PC-9 (cell line): Measurements from ENCODE around the gene ABR. TPM values are rescaled to one million over a fixed set of nuclear protein-coding genes. Genes with fewer than 3 reads are reported as not detected.

Experiments used
- BruUV-seq: library from RNA; stranded (reverse); fragments of 400-500 nt; replicated peaks from 2 replicates; lab custom pipeline; 2021; lab: Mats Ljungman, UMichigan
- CTCF ChIA-PET: fragments of 300-600 bp; sonication (Branson Sonifier 250); formaldehyde crosslinking; loops from one replicate; lab custom pipeline; 2022; ENCODE audit warnings: antibody characterized with exemption; lab: Charles Lee
- POLR2A ChIA-PET: fragments of 300-600 bp; sonication (Branson Sonifier 250); formaldehyde crosslinking; loops from one replicate; lab custom pipeline; 2022; ENCODE audit warnings: antibody characterized with exemption; ENCODE audit not compliant: unreplicated experiment; lab: Charles Lee
- DNase-seq, 2 experiments: peaks; one replicate each; pipeline versions ENCODE4 v3.0.0 to v3.0.0-alpha.2; 2015 to 2022; ENCODE audit warnings: mixed read lengths in 1 of 2
- H2AFZ ChIP-seq: fragments of 200-600 bp; sonication (generic); 2 replicates; pipeline ENCODE4 v1.8.1; 2017; ENCODE audit warnings: antibody characterized with exemption
- H3F3A ChIP-seq: fragments of 200-600 bp; sonication (generic); 2 replicates; pipeline ENCODE4 v1.8.1; 2017; ENCODE audit warnings: antibody characterized with exemption, mild to moderate bottlenecking, low read depth; ENCODE audit not compliant: insufficient read depth
- H3K27ac ChIP-seq: fragments of 200-600 bp; sonication (generic); 2 replicates; pipeline ENCODE4 v1.6.1; 2016; ENCODE audit warnings: mixed run types
- H3K27me3 ChIP-seq: fragments of 200-600 bp; sonication (generic); 2 replicates; pipeline ENCODE4 v1.6.1; 2016; ENCODE audit warnings: low read depth, mixed run types; ENCODE audit not compliant: insufficient read depth
- H3K36me3 ChIP-seq: fragments of 200-600 bp; sonication (generic); 2 replicates; pipeline ENCODE4 v1.6.1; 2016; ENCODE audit warnings: low read depth, mixed run types
- H3K4me1 ChIP-seq: fragments of 200-600 bp; sonication (generic); replicated peaks from 2 replicates; pipeline ENCODE4 v1.6.1; 2016; ENCODE audit warnings: mixed run types; ENCODE audit not compliant: insufficient read depth
- H3K4me2 ChIP-seq: fragments of 200-600 bp; sonication (generic); 2 replicates; pipeline ENCODE4 v1.6.1; 2017; ENCODE audit warnings: mixed run types
- H3K4me3 ChIP-seq: fragments of 200-600 bp; sonication (generic); 2 replicates; pipeline ENCODE4 v1.6.1; 2016; ENCODE audit warnings: mixed run types
- H3K79me2 ChIP-seq: fragments of 200-600 bp; sonication (generic); 2 replicates; pipeline ENCODE4 v1.6.1; 2017; ENCODE audit warnings: low read depth, mixed run types
- H3K9me2 ChIP-seq: fragments of 200-600 bp; sonication (generic); 2 replicates; pipeline ENCODE4 v1.8.1; 2017; ENCODE audit warnings: mild to moderate bottlenecking; ENCODE audit not compliant: insufficient read depth
- H3K9me3 ChIP-seq: fragments of 200-600 bp; sonication (generic); 2 replicates; pipeline ENCODE4 v1.8.1; 2016; ENCODE audit warnings: low read depth; ENCODE audit not compliant: insufficient read depth
- H4K20me1 ChIP-seq: fragments of 200-600 bp; sonication (generic); 2 replicates; pipeline ENCODE4 v1.8.1; 2017; ENCODE audit not compliant: insufficient read depth
- EZH2 ChIP-seq: fragments of 200-600 bp; sonication (generic); IDR thresholded peaks from 2 replicates; pipeline ENCODE4 v1.8.0; 2017; ENCODE audit warnings: antibody characterized with exemption, low read depth
- intact Hi-C: fragments of 100-400 bp; cut with micrococcal nuclease; formaldehyde crosslinking; loops from one replicate; pipeline ENCODE4 v1.10.0; 2022; ENCODE audit not compliant: unreplicated experiment
- total RNA-seq: library from RNA; stranded (reverse); gene quantifications from 2 replicates; pipeline ENCODE4 v1.2.3, GENCODE V29; 2021
- TF ChIP-seq, protein P1 (sequence below): fragments of 200-600 bp; sonication (generic); conservative IDR thresholded peaks from 2 replicates; pipeline ENCODE4 v1.6.1; 2017; ENCODE audit warnings: mixed run types, antibody characterized with exemption, mild to moderate bottlenecking, moderate library complexity

The ABR gene
- total RNA-seq, 1 experiment from 2014 or later = 76.0 TPM

DNA sequence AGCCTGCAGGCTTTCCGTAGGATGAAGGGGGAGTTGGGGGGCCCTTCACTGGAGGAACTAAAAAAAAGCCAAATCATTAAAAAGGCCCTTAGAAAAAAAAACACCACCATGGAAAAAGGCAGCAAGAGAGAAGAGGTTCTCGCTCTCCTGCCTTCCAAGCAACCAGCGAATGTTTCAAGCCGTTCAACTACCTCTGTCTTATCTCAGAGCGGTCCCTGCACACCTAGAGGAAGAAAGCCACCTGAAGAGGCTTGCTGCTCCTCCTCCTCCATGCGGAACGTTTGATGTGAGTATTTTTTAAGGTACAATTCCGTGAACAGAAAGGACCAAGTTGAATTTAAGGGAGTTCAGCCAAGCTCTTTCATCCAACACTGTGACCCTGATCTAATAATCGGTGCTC lies 209.4 kb downstream of the ABR start:
- peaks cover 29% of the 10 kb centered on the region for H3F3A ChIP-seq
- H3K27ac ChIP-seq = no peak overlapping the region
- no peak for DNase-seq
- TF ChIP-seq EZH2 = no peak
- TF ChIP-seq, protein P1, sequence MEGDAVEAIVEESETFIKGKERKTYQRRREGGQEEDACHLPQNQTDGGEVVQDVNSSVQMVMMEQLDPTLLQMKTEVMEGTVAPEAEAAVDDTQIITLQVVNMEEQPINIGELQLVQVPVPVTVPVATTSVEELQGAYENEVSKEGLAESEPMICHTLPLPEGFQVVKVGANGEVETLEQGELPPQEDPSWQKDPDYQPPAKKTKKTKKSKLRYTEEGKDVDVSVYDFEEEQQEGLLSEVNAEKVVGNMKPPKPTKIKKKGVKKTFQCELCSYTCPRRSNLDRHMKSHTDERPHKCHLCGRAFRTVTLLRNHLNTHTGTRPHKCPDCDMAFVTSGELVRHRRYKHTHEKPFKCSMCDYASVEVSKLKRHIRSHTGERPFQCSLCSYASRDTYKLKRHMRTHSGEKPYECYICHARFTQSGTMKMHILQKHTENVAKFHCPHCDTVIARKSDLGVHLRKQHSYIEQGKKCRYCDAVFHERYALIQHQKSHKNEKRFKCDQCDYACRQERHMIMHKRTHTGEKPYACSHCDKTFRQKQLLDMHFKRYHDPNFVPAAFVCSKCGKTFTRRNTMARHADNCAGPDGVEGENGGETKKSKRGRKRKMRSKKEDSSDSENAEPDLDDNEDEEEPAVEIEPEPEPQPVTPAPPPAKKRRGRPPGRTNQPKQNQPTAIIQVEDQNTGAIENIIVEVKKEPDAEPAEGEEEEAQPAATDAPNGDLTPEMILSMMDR = no peak
- BruUV-seq = no TSS peak
- H3K9me2 ChIP-seq = no peaks in the 10 kb centered on the region
- no peak overlapping the region for H3K4me2 ChIP-seq
- no peaks in the 10 kb centered on the region for H3K27me3 ChIP-seq
- peaks cover 34% of the 10 kb centered on the region for H3K4me1 ChIP-seq
- intact Hi-C loops = no loop called here
- H2AFZ ChIP-seq = no peak overlapping the region
- no peaks in the 10 kb centered on the region for H3K36me3 ChIP-seq
- H3K4me3 ChIP-seq = no peak overlapping the region
- ChIA-PET CTCF (no interaction called here), POLR2A (no interaction called here)
- H4K20me1 ChIP-seq = no peaks in the 10 kb centered on the region; the same call in none of the 2 replicates
- H3K9me3 ChIP-seq = no peaks in the 10 kb centered on the region
- peaks cover 43% of the 10 kb centered on the region for H3K79me2 ChIP-seq

DNA sequence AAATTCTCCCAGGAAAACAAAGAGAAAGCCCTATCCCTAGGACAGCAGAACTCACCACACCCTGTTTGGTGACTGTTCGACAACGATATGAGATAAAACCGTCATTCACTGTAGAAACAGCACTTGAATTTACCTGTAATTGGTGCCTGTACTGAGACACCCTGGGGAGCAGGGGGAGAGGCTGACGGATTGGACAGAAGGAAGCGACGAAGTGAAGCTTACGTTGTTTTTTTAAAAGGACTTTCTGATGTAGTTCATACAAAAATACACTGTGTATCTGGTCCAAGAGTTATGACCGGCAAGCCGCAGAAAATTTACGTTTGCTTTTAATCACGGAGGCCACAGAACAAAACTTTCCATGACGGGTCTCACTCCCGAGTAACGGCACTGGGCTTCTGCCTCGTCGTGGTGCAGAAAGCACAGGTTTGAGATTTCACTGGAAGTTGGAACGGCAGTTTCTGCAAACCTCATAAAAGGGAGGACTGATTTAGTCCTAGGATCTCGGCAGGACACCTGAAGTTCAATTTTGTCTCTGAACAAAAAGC lies 209.9 kb downstream of the ABR start:
- BruUV-seq = no TSS peak
- POLR2A ChIA-PET = no interaction called here

DNA sequence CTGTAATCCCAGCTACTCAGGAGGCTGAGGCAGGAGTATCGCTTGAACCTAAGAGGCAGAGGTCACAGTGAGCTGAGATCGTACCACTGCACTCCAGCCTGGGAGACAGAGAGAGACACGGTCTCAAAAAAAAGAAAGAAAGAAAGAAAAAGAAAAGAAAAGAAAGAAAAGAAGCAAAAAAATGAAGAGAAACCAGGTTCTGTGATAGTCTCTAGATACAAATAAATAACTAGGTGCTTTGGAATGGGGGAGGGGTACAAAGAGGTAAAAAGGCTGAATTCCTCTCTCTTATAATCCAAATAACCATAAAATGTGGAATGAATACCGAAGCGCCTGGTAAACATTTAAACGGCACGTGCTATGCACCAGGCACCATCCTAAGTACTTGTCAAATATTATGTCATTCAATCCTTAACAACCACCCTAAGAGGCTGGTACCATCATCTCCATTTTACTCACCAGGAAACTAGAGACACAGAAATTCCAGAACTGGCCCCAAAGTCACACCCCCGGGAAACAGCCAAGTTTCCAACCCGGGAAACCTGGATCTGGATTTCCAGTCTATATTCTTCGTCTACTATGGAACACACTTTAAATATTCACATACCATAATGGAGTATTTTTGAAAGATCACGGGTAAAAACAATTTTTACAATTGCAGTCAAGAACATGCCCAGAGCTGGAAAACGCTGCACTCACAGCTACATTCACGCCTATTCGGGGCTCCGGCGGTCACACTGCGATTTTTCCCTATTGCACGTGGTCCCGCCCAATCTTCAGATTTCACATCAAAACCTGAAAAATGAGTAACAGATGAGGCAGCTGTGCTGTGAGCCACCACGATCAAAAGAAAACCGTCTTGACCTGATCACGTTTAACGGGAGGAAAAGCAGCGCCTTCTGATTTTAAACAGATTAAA lies 210.7 kb downstream of the ABR start:
- Histone ChIP-seq H3K27ac (no peak overlapping the region), H3K9me3 (no peaks in the 10 kb centered on the region), H4K20me1 (no peaks in the 10 kb centered on the region; the same call in none of the 2 replicates), H3K27me3 (no peaks in the 10 kb centered on the region), H3K4me3 (no peak overlapping the region), H3K4me2 (no peak overlapping the region), H3K9me2 (no peaks in the 10 kb centered on the region), H3K36me3 (no peaks in the 10 kb centered on the region), H3K79me2 (peaks cover 34% of the 10 kb centered on the region), H3K4me1 (peaks cover 23% of the 10 kb centered on the region), H2AFZ (no peak overlapping the region), H3F3A (peaks cover 36% of the 10 kb centered on the region)
- BruUV-seq = no TSS peak
- CTCF ChIA-PET = no interaction called here
- POLR2A ChIA-PET = no interaction called here
- no peak for TF ChIP-seq EZH2
- TF ChIP-seq, protein P1 = no peak
- no peak for DNase-seq
- intact Hi-C loops = no loop called here

More for the DNA sequence above, 209.9 kb downstream of the ABR start:
- no peaks in the 10 kb centered on the region for H3K27me3 ChIP-seq
- peaks cover 29% of the 10 kb centered on the region for H3K4me1 ChIP-seq
- H3K9me2 ChIP-seq = no peaks in the 10 kb centered on the region
- intact Hi-C loops = no loop called here
- CTCF ChIA-PET = no interaction called here
- no peak for TF ChIP-seq EZH2
- TF ChIP-seq, protein P1 = no peak
- H3K27ac ChIP-seq = no peak overlapping the region
- DNase-seq = no peak
- H3K79me2 ChIP-seq = peaks cover 38% of the 10 kb centered on the region
- H3K4me3 ChIP-seq = no peak overlapping the region
- no peaks in the 10 kb centered on the region for H3K36me3 ChIP-seq
- no peaks in the 10 kb centered on the region for H3K9me3 ChIP-seq
- H2AFZ ChIP-seq = no peak overlapping the region
- H3K4me2 ChIP-seq = no peak overlapping the region
- H4K20me1 ChIP-seq = no peaks in the 10 kb centered on the region; the same call in none of the 2 replicates
- peaks cover 29% of the 10 kb centered on the region for H3F3A ChIP-seq
